ENCODE data around the gene CHSY1. TPM values are rescaled to one million over a fixed set of nuclear protein-coding genes. Genes with fewer than 3 reads are reported as not detected.

CHSY1 gene
- total and polyA plus RNA-seq, 2 of the 4 experiments (the other 2 are of a cell fraction) = 40.9 to 53.2 TPM

GRCh38 chr15:101201411-101202174 lies 50.3 kb downstream of the CHSY1 start (continued):
- TF ChIP-seq USF2 (IDR thresholded peaks at IDR 0.05; ENCODE audit: low read depth, low read length) = no peak
- TF ChIP-seq NFE2L2 (IDR thresholded peaks at IDR 0.05; ENCODE audit: low read depth, low read length) = no peak

GRCh38 chr15:101200181-101200580 lies 51.7 kb downstream of the CHSY1 start:
- Histone ChIP-seq H3K9me1 (ENCODE audit: insufficient read depth, low read length) (peaks cover 32% of the 10 kb centered on the region), H3K56ac (ENCODE audit: extremely low read depth, insufficient read depth, low read length) (0 out of 2 replicates have a peak overlapping the region, but pooled peaks have one; percentile 0), H3K18ac (ENCODE audit: low read depth, low read length) (peak overlapping the region; percentile 33), H3K27me3 (ENCODE audit: control insufficient read depth, insufficient read depth, low read length) (no peaks in the 10 kb centered on the region), H4K8ac (ENCODE audit: low read depth in 2 of 2, low read length in 2 of 2) (peak overlapping the region; percentile 2 to 27; a peak in 1 of 4 replicates), H3K4me1 (ENCODE audit: control insufficient read depth, insufficient read depth, low read length) (peaks cover 31% of the 10 kb centered on the region), H3K23ac (ENCODE audit: low read depth, low read length) (0 out of 2 replicates have a peak overlapping the region, but pooled peaks have one; percentile 3), H3K27ac (ENCODE audit: insufficient read depth, low read length) (peak overlapping the region; percentile 60), H2AK5ac (ENCODE audit: low read depth, low read length) (peak overlapping the region; percentile 98), H2BK5ac (ENCODE audit: low read depth, low read length, poor library complexity, severe bottlenecking) (peak overlapping the region; percentile 53), H4K20me1 (ENCODE audit: insufficient read depth, low read length) (peaks cover 53% of the 10 kb centered on the region), H4K91ac (ENCODE audit: insufficient read depth, low read depth, low read length) (peak overlapping the region; percentile 43), H2BK15ac (ENCODE audit: low read depth, low read length) (peak overlapping the region; percentile 2; the same call in 1 of the 3 replicates), H3K14ac (replicated peaks; ENCODE audit: low read depth, low read length) (peak overlapping the region; percentile 20; the same call in 1 of the 2 replicates), H2BK120ac (ENCODE audit: low read depth, low read length) (peak overlapping the region; percentile 42), H3K4ac (ENCODE audit: low read depth, low read length) (peak overlapping the region; percentile 62), H3K36me3 (ENCODE audit: control insufficient read depth, insufficient read depth, low read length) (no peaks in the 10 kb centered on the region), H3K4me3 (ENCODE audit: insufficient read depth, low read depth, low read length) (no peak overlapping the region), H2AK9ac (replicated peaks; ENCODE audit: low read depth, low read length, poor library complexity) (no peak overlapping the region), H3K79me1 (ENCODE audit: low read depth in 1 of 2, low read length in 2 of 2) (peaks cover 3 to 55% of the 10 kb centered on the region in 2 experiments; a peak in 2 of 4 replicates), H4K5ac (ENCODE audit: low read depth, low read length) (0 out of 2 replicates have a peak overlapping the region, but pooled peaks have one; percentile 10), H2BK20ac (ENCODE audit: low read depth, low read length) (peak overlapping the region; percentile 28), H3K9ac (ENCODE audit: low read depth, low read length) (no peak overlapping the region), H3K9me3 (ENCODE audit: control insufficient read depth, insufficient read depth, low read length) (no peaks in the 10 kb centered on the region), H3K4me2 (ENCODE audit: low read depth, low read length) (peak overlapping the region; percentile 55), H2AFZ (replicated peaks; ENCODE audit: low read length, poor library complexity) (no peak overlapping the region)
- ChIA-PET CTCF (no interaction called here), POLR2A (ENCODE audit: unreplicated experiment) (no interaction called here)
- intact Hi-C loops (cut with micrococcal nuclease) (loop anchor here (2.0 kb wide), 1 partner anchor 51 kb away; no protein-coding TSS in a partner anchor), dilution Hi-C loops (cut with HindIII; ENCODE audit: low sequenced_read_pairs, unreplicated experiment) (no loop called here), in situ Hi-C loops (cut with MboI; ENCODE audit: low sequenced_read_pairs) (no loop called here)
- no TSS peak for BruUV-seq (replicated peaks)
- DNase-seq (no peak), ATAC-seq (ENCODE audit: low read depth) (no peak)
- WGBS, 2 experiments (ENCODE audit: extremely low coverage in 2 of 2, insufficient read length in 1 of 2) = 65% methylated on average over 8 of the region's 9 CpGs; no CpG with 5 or more reads in 1 of the 2 experiments
- TF ChIP-seq USF2 (IDR thresholded peaks at IDR 0.05; ENCODE audit: low read depth, low read length) (no peak), SMC3 (IDR thresholded peaks at IDR 0.05; ENCODE audit: low read depth, low read length) (no peak), MAZ (IDR thresholded peaks at IDR 0.05; ENCODE audit: borderline replicate concordance, low read depth, low read length) (no peak), CHD1 (IDR thresholded peaks at IDR 0.05; ENCODE audit: low read depth, low read length) (no peak), CTCF (conservative IDR thresholded peaks at IDR 0.05; ENCODE audit: low read depth, low read length) (no peak), CEBPB (IDR thresholded peaks at IDR 0.05; ENCODE audit: low read depth, low read length) (no peak), POLR2A (IDR thresholded peaks at IDR 0.05; ENCODE audit: low read depth, low read length) (no peak), NFE2L2 (IDR thresholded peaks at IDR 0.05; ENCODE audit: low read depth, low read length) (no peak), MAFK (IDR thresholded peaks at IDR 0.05; ENCODE audit: low read depth, low read length) (no peak)
